Retina (tissue), 1 donor: ENCODE results near the gene MRPL17.
A peak's percentile ranks its signal among the peaks of the same experiment; 100 is the strongest.

ENCODE experiments used
- DNase-seq: peaks from one replicate; pipeline ENCODE4 v3.0.0-alpha.2; 2016

Gene MRPL17

DNA sequence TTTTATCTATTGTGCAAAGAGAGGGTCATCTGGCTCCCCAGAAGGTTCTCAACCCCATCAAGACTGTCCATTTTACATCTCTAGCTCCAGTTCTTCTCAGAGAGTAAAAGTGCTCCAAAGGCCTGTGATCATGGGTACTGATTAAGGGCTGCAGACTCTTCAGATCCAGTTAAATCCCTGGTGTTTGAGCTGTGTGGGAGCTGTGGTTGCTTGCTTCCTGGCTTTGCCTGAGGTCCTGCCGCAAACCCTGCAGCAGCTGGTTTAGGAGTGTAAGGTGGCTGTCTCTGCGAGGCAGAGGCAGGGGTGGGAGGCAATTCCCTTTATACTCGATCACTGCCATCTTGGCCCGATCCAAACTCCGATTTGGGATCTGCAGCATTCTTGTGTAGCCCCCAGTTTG is 1.2 kb downstream of the MRPL17 start:
- no peak for DNase-seq

DNA sequence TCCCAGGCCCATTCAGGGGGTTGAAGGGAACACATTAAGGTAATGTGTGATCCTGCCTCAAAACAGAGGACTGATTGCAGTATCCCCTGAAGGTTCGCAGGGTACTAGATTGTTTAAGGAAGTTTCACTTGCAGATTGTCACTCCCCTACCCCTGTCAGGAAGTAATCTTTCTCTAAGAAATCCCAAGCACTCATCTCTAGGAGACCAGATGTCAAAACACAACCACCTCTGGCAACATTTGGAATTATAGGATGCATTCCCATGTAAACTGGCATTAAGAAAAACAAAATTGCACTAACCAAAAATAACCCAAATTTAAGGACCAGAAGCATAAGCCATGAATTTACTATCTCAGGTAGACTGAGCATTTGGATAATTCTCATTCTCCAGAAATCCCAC is 1.6 kb downstream of the MRPL17 start:
- no peak for DNase-seq

DNA sequence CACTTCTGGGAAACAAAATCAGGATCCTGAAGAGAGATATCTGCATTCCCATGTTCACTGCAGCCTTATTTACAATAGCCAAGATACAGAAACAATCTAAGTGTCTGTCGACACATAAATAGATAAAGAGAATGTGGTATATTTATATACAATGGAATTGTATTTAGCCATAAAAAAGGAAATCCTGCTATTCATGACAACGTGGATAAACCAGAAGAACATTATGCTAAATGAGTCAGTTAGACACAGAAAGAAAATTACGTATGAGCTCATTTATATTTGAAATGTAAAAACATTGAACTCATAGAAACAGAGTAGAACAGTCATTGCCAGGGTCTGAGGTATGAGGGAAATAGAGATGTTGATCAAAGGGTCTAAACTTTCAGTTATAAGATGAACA is 6.1 kb downstream of the MRPL17 start:
- DNase-seq, result no peak

DNA sequence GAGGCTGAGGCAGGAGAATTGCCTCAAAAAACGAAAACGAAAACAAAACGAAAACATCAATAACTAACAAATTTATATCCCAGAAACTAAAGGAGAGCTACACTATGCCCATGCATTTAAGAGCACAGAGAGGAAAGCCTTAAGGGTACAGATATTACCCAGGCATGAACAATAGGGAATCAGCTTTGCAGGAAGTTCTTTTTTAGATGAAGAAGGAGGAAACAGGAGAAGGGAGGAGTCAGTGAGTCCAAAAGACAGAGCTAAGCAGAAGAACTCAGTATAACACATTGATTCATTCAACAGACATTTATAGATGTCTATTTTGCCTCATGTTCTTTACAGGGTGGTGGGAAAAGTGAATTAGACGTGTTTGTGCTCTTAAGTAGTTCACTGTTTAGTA is 8.3 kb downstream of the MRPL17 start:
- DNase-seq, result no peak

DNA sequence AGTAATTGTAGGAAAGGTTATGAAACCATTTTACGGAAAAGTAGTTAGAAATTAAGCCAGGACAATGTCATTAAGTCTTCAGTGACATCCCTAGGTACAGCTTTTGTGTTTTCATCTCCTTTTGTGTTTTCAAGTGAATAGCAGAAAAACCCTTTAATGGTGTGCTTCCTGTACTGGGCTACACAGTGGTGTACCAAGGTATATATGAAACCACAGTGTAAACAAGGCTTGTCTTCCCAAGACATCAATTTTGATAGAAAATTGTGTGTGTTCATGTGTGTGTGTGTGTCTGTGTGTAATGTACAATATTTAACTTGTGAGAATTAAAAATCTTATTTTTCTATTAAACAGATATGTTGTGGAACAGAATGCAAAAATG is 8.9 kb downstream of the MRPL17 start:
- DNase-seq, result no peak

DNA sequence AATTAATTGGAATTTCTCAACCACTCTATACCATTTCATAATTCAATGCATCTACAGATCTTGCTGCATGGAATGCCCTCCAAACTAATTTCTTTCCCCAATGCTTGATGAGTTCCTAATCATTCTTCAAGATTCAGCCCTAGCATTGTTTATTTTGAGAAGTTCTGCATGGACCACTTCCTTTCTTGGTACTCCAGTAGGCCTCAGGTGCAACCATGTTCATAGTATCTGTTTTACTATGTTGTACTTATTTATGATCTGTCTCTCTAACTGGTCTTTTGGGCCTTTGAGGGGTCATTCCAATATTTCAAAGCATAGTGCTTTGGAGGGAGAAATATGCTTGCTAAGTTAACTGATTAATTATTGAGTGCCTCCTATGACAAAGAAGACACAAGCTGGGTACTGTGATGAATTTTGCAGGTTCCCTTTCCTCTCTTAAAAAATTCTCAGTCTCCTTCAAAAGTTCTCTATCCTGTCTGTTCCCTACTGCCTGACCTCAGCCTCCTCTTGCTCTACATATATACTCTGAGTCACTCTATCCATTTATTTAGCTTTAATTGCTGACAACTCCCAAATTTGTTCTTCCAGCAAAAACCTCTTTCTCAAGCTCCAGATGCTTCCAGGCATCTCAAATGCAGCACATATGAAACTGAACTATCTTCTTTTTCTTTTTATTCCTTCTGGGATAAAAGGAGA is 9.5 kb downstream of the MRPL17 start:
- DNase-seq, result no peak

DNA sequence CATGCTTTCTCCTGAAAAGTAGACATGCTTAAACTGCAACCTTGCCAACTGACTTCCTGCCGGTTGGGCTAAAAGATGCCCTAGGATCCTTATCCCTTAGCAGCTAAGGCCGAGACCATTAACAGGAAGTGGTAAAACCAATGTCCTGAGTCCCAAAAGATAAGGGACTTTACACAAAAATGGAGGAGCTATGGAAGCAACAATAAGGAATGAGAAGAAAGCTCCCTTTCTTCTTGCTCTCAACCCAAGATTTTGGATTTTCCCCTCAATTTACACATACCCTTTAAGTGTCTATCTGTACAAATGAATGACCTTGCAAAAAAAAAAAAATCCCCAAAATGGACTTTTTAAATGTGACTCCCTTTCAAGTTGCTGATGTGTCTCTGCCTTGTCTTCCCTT is 11.1 kb downstream of the MRPL17 start:
- DNase-seq, result no peak

DNA sequence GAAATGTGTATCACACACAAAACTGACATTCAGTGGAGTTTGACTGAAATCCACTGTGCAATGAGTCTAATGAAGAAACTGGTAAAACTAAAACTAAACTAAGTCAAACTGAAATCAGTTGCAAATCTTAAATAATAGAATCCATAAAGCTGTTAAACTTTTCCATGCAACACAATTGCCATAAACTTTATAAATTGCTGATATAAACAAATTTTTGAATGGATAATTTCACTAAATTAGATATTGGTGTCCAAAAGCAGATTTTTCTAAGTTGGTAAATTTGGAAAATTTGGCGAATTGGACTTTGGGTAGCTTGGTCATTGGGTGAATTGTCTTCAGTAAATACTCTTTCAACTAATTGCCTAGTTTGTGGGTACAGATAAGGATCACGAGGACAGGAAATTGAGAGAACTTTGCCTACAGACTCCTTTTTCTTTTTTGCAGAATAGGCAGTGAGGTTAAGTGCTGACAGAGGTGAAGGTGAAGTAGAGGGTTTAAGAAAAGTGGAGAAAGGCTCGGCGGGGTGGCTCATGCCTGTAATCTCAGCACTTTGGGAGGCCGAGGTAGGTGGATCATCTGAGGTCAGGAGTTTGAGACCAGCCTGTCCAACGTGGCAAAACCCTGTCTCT is 12.8 kb downstream of the MRPL17 start:
- DNase-seq, result no peak

DNA sequence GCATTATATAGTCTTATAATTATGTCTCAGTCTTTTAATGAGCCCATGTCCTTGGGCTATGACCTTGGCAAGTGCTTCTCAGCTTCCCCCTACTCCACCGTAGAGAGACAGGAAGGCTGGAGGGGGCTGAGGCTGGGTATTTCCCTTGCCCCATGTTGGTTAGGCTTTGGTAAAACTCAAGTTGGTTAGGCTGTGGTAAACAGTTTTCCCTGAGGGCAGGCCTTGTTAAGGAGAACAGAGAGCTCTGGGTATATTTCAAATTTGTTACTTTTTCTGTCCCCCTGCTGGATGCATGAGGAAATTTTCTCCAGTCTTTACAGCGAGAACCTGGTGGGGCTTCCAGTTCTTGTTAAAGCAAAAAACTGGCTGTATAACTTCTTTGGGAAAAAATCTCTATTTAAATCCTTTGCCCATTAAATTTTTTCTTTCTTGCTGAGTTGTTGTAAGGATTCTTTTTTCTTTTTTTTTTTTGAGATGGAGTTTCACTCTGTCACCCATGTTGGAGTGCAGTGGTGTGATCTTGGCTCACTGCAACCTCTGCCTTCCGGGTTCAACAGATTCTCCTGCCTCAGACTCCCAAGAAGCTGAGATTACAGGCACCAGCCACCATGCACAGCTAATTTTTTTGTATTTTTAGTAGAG is 15.3 kb downstream of the MRPL17 start:
- no peak for DNase-seq

DNA sequence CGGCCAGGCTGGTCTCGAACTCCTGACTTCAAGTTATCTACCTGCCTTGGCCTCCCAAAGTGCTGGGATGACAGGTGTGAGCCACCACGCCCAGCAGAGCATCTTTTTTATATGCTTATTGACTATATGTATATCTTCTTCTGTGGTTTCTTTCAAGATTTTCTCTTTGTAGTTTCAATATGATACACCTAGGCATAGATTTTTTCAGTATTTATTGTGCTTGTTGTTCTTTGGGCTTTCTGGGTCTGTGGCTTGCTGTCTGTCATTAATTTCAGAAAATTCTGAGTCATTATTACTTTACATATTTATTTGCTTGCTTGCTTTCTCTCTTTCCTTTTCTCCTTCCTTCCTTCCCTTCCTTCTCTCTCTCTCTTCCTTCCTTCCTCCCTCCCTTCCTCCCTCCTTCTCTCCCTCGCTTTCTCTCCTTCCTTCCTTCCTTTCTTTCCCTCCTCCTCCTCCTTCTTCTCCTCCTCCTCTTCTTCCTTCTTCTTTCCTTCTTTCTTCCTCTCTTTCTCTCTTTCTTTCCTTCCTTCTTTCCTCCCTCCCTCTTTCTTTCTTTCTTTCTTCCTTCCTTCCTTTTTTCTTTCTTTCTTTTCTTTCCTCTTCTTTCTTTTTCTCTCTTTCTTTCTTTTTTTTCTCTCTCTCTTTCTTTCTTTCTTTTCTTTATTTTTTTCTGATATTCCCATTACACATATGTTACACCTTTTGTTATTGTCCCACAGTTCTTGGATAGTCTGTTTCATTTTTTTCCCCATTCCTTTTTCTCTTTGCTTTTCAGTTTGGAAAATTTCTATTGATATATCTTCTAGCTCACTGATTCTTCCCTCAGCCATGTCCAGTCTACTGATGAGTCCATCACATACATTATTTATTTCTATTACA is 16.6 kb downstream of the MRPL17 start:
- DNase-seq, result no peak

DNA sequence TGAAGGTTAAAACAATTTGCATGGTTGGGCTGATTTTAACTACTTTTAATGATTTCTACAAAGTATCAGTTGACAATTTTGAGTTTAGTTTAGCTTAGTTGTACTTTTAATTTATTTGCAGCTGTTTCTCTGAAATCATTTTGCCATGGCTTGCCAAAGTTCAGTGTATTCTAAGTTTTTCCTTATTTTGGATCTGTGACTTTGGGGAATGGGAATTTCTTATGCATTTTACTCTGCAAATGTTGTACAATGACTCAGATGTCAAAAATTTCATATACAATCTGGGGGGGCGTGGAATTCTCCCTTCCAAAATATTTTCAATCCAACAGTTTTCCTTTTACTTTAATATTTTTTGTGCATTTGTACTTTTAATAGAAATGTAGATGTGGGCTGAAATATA is 18.6 kb downstream of the MRPL17 start:
- DNase-seq, result no peak

DNA sequence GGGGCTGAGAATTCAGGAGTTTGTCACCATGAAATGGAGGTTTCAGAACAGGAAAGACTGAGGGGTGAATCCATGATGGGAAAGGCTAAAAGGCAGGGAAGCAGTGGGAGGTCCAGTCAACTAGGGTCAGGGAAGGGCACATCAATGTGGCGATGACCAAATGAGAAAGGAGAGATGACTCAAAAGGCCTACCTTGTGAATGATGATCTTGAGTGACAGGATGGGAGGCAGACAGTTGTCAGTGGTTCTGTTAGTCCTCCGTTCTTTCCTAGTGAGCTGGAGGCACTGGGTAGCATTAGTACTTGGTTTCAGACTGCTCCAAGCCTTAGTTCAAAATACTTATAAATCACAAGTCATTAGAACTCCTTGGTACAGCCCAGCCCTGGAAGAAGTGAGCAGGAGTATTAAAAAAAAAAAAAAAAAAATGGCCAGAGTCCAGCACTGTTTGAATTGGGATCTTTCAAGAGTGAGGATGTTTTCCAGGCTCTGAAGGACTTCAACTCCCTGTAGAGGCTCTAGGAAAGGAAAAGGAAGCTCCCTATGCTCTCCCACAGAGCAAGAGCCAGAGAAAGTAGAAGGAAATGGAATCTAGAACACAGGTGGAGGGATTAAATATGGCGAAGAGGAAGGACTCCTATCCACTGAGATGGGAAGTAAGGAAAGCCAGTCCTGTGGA is 19.2 kb downstream of the MRPL17 start:
- DNase-seq, result no peak

DNA sequence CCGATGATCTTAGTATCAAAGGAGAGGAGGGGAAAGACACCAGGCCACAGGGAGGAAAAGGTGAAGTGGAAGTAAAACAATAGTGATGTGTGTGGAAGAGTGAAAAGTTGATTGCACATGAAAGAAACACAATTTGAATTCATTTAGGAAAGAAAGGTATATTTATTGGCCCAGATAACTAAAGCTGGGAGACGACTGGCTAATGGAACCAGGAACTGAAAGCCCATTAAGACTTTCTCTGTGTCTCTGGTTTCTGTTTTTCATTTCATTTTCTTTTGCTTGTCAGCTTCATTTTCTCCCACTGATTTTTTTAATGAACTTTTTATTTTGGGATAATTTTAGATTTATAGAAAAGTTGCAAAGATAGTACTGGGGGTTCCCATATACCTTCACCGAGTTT is 22.4 kb downstream of the MRPL17 start:
- no peak for DNase-seq

DNA sequence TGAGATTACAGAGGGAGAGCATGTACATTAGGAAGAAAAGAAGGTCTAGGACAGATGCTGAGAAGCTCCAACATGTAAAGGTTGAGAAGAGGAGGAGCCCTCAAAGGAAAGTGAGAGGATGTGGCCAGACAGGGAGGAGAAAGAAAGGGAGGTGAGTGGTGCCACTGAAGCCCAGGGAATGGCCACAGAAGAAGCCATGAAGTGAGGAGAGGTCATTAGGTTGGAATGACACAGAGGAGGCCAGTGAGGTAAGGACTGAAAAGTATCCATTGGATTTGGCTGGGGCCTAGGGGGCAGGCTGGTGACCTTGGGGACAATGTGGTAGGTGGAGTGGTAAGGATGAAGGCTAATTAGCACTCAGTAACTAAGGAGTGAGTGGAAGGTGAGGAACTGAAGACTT is 24.5 kb downstream of the MRPL17 start:
- DNase-seq, result no peak

DNA sequence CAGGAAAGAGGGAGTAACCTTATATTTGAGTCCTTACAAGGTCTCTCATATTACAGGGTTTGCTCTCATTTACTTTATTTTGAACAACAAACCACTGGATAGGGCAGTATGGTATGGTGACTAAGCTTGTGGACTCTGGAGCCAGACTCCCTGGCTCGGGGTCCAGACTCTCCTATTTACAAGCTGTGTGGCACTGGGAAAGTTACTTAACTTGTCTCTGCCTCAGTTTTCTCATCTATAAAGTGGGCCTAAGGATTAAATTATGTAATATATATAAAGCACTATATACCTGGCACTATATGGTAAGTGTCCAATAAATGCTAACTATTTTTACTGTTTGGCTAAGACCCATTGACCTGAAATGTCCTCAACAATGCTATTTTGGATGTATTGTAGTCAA is 25.8 kb downstream of the MRPL17 start:
- no peak for DNase-seq

DNA sequence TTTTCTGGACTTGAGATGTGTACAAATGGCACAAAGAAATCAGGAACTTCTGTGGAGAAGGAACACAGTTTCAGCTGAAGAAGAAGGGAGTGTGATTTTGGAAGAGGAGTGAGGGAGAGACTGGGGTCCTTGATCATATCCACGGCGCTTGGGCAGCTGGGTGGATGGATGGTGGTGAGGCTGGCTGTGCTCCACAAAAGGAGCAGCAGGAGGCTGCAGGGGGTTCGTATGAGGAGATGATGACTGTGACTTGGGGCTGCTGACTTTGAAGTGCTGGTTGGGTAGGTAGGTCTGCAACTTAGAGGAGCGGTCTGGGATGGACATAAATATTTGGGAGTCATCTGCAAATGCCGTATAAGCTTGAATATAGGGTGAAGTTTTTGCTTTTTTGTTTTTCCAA is 26.2 kb downstream of the MRPL17 start:
- DNase-seq, result peak; percentile 43

DNA sequence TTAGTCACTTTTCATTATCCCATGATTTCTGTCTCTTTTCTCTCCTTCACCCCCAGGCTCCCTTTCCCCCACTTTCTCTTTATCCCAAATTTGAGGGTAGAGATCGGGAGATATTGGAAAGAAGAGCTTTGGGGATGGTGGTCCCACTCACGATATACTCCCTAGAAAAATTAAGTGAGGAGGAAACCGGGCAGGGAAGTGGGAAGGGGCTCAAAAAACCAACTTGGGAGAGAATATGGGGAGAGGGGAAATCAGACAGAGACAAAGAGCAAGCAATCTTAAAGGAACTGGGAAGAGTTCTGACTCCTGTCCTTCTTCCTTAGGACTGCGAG is 26.6 kb downstream of the MRPL17 start:
- no peak for DNase-seq

DNA sequence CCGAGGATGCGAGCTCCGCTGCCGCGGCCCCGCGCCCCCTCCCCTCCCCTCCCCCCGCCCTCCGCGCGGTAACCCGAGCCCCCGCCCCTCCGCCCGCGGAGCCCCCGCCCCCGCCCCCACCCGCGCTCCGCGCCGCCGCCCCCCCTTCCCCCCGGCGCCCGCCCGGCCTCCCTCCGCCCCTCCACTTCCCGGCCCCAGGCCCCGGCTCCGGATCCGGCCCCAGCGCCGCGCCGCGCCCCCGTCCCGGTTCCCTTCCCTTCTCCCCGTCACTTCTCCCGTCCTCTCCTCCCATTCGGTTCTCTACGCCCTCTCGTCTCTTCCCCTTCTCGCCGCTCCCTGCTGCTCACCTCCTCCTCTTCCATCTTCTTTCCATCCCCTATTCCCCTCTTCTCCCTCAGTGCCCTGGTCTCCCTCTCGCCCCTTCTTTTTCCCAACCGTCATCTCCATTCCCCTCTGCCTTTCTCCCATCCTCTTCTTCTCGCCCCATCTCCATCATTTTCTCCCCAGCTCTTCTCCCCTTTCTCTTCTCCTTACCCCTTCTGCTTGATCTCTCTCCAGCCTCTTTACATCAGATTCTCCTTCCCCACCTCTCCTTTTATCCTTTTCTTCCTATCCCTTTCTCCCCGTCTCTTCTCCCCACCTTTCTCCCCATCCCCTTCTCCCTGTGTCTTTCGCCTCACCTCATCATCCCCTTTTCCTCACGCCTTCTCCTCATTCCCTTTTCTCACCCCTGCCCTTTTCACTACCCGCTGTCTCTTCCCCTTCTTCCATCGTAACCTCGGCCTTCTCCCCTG is 27.2 kb downstream of the MRPL17 start, which contains the start of gene DCHS1:
Gene DCHS1 (minus strand): TSS at position 20 of the 794 bp plus-strand sequence. CDS start 14,196 bp downstream, outside the sequence.
- DNase-seq, result peak; percentile 67

DNA sequence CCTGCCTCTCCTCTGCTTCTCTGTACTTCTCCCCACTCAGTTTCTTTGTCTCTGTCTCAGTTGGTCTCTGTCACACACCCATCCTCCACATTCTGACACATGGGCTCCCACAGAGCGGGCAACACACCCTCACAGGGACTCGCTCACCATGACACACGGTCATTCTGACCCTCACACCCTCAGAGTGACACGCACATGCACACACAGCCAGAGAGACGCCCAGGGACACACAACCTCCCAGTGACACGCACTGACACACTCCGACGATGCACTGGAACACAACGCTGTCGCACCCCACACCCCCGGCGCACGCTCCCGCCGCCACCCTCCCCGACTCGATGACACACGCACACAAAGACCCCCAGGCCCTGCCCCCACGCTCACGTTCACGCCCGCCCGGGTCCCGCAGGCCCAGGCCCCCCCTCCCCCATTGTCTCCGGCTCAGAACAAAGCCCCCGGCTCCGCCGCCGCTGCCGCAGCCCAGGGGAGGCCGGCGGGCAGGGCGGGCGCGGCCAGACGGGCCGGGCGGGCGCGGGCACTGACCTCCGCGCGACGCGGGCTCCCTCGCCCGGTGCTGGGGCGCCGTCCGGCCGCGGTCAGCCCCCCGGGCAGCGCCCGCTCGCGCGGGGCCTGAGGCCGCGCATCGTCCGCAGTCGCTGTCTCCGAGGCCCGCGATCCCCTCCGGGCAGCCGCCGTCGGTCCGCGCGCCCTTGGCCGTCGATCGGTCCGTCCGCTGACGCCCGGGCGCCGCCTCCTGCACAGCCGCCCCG is 27.9 kb downstream of the MRPL17 start:
- peak; percentile 66 for DNase-seq

DNA sequence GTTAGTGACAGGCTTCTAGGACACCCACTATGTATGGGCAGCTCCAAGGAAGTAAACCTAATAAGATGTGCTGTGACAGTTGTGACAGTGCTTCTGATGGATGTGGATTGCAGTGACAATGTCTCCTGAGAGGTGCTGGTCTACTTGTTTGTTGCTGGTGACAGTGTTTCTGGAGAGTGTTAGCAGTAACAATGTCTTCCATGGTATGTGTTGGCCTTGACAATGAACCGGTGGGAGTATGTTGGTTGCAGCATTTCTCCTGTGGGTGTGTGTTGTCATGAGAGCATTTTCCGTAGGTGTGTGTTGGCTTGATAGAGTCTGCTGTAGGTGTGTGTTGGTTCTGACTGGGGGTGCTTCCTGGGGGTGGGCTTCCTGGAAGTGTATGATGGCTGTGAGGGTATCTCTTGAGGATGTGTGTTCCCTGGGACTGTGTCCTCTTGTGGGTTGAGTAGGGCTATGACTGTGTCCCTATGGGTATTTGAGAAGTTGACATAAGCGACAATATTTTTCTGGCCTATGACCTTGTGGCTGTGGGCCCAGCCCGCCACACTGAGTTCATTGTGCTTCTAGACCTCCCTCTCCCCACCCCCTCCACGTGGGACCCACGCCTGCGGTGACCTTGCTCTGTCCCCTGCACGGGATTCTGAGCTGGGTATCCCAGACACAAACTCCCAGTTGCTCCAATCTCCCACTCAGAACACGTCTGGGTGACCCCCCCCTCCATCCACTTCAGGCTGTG is 28.7 kb downstream of the MRPL17 start:
- peak; percentile 40 for DNase-seq

DNA sequence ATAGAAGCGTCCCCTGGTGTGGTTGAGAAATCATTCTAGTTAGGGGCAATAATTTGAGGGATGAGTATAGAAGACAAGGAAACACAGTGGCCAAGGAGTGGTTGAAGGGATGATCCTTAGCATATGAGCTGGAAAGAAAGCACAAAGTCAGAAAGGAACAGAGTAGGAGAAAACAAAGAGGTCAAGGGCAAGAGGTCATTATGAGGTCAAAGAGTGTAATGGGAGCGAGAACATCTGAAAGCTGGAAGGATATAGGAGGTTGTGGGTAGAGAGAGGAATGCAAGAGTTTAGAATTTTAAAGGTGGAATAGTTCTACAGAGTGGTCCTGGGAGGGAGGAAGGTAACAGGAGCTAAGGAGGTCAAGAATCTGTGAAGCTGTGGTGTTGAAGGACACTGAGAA is 29.5 kb downstream of the MRPL17 start:
- no peak for DNase-seq
